ENCODE data around the gene IAH1.

IAH1 gene

DNA sequence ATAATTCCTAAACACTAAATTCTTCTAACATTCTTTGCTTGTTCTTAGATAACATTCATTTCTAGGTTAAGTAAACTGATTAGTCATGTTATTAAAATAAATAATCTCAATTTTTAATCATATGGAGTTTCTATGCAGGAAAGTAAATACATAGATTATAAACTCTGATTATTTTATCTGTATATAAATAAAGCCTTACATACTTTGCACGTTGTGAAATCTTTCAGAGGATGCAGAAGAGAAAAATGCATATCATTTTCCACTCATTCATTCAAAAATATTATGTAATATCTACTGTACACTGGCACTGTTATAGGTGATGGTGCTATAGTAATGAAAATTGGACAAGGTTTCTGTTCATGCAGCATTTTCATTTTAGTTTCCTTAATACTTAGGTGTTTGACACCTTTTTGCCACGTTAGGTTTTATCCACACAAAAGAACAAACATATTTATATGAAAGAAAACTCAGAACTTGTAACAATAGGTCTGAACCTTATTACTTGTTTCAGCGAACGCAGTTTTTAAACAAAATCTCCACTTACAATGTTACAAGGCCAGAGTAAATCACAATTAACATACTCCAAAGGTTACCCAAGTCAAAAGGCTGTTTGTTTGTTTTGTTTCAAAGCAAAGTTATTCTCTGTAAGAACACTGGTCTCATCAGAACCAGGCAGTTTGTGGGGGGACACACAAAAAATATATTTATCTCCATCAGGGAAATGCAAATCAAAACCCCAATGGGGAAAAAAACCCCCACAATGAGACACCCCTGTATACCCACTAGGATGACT, 53.8 kb downstream of the IAH1 start:
- Histone ChIP-seq H3K9me3 (no peaks in the 10 kb centered on the region), H3K4me1 (no peaks in the 10 kb centered on the region), H3K27me3 (no peaks in the 10 kb centered on the region), H3K4me3 (ENCODE audit: low read depth, low read length) (no peak overlapping the region), H3K36me3 (peaks cover 30% of the 10 kb centered on the region)
- no peak for TF ChIP-seq CTCF (IDR thresholded peaks at IDR 0.05; ENCODE audit: low read depth, low read length)
- no peak for DNase-seq

GRCh38 chr2:9532421-9532820, 58.1 kb downstream of the IAH1 start:
- no peak for DNase-seq
- H3K27me3 ChIP-seq = no peaks in the 10 kb centered on the region
- H3K9me3 ChIP-seq = no peaks in the 10 kb centered on the region
- no peaks in the 10 kb centered on the region for H3K4me1 ChIP-seq
- TF ChIP-seq CTCF (IDR thresholded peaks at IDR 0.05; ENCODE audit: low read depth, low read length) = no peak
- H3K4me3 ChIP-seq (ENCODE audit: low read depth, low read length) = no peak overlapping the region
- peaks cover 27% of the 10 kb centered on the region for H3K36me3 ChIP-seq

DNA sequence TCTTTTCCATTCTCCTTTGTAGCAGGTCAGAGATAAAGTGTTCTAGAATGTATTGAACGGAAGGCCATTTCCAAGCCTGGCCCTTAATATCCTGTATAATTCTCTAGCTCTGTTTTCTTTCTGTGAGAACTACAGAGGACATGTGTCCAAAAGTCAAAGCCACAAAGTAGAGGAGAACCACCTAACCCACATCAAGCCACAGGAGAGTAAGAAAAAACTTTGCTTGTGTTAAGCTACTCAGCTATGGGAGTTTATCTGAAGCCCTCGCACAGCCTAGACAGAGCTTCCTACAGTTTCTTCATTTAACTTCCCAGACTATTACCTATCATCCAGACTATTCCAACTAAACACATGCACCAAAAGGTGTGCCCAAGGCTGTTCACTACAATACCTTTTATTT, 59.3 kb downstream of the IAH1 start:
- no peak overlapping the region for H3K4me3 ChIP-seq (ENCODE audit: low read depth, low read length)
- DNase-seq = no peak
- H3K4me1 ChIP-seq = no peaks in the 10 kb centered on the region
- TF ChIP-seq CTCF (IDR thresholded peaks at IDR 0.05; ENCODE audit: low read depth, low read length) = no peak
- H3K9me3 ChIP-seq = no peaks in the 10 kb centered on the region
- no peaks in the 10 kb centered on the region for H3K27me3 ChIP-seq
- H3K36me3 ChIP-seq = peaks cover 20% of the 10 kb centered on the region

- no peaks in the 10 kb centered on the region for H3K9me3 ChIP-seq
- no peaks in the 10 kb centered on the region for H3K4me1 ChIP-seq
- no peak for DNase-seq
- peaks cover 9% of the 10 kb centered on the region; the same call in 1 of the 2 replicates for H3K36me3 ChIP-seq
- no peak overlapping the region for H3K4me3 ChIP-seq (ENCODE audit: low read depth, low read length)
- TF ChIP-seq CTCF (IDR thresholded peaks at IDR 0.05; ENCODE audit: low read depth, low read length) = no peak
- H3K27me3 ChIP-seq = no peaks in the 10 kb centered on the region
These were observed 60.8 kb downstream of the IAH1 start for GRCh38 chr2:9535177-9535576.

GRCh38 chr2:9536504-9536903, 62.2 kb downstream of the IAH1 start:
- no peak for TF ChIP-seq CTCF (IDR thresholded peaks at IDR 0.05; ENCODE audit: low read depth, low read length)
- H3K4me3 ChIP-seq (ENCODE audit: low read depth, low read length) = no peak overlapping the region
- DNase-seq = no peak
- H3K36me3 ChIP-seq = peaks cover 8% of the 10 kb centered on the region
- no peaks in the 10 kb centered on the region for H3K9me3 ChIP-seq
- no peaks in the 10 kb centered on the region for H3K27me3 ChIP-seq
- no peaks in the 10 kb centered on the region for H3K4me1 ChIP-seq

DNA sequence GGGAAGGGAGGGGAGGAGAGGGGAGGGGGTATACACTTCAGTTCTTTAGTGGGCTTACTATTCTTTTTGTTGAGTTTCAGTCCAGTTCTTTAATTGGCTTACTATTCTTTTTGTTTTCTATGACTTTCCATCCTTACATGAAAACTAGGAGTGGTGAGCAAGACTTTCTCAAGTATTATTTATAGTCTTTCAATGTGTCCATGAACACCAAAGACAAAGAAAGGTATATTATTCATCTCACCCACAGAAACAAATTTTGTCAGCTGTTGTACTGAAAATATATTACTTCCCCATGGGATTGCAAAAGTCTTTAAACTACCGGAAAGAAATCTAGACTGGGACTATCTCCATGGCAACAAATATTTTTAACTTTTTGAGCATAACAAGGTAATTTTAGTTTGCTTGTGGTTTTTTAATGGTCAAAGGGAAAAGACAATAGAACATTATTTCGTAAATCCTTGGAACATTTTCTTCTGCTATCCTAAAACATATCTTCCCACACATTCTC, 63.7 kb downstream of the IAH1 start:
- DNase-seq = no peak
- H3K4me1 ChIP-seq = no peaks in the 10 kb centered on the region
- H3K4me3 ChIP-seq (ENCODE audit: low read depth, low read length) = no peak overlapping the region
- TF ChIP-seq CTCF (IDR thresholded peaks at IDR 0.05; ENCODE audit: low read depth, low read length) = no peak
- no peaks in the 10 kb centered on the region for H3K9me3 ChIP-seq
- peaks cover 6% of the 10 kb centered on the region for H3K36me3 ChIP-seq
- no peaks in the 10 kb centered on the region for H3K27me3 ChIP-seq
